Testis (tissue), 2 donors: Measurements from ENCODE around the gene TNXB.
"Not testable (repeated sequence)": the region's sequence is repeated elsewhere in the genome, so short reads cannot be mapped to it uniquely, and the experiment has no call there.

Experiments
- CTCF ChIP-seq, 3 experiments: fragments of 450-650 bp in 2 of 3; fragments of 200-600 bp in 1 of 3; sonication (generic) in 1 of 3; IDR thresholded peaks; one replicate each; pipeline ENCODE4 v1.5.1; 2016 to 2019; ENCODE audit warnings: antibody characterized with exemption in 3 of 3, mild to moderate bottlenecking in 2 of 3, moderate library complexity in 1 of 3
- POLR2A ChIP-seq: fragments of 450-650 bp; IDR thresholded peaks from one replicate; pipeline ENCODE4 v1.6.1; 2017; ENCODE audit warnings: antibody characterized with exemption, mild to moderate bottlenecking, moderate library complexity

DNA sequence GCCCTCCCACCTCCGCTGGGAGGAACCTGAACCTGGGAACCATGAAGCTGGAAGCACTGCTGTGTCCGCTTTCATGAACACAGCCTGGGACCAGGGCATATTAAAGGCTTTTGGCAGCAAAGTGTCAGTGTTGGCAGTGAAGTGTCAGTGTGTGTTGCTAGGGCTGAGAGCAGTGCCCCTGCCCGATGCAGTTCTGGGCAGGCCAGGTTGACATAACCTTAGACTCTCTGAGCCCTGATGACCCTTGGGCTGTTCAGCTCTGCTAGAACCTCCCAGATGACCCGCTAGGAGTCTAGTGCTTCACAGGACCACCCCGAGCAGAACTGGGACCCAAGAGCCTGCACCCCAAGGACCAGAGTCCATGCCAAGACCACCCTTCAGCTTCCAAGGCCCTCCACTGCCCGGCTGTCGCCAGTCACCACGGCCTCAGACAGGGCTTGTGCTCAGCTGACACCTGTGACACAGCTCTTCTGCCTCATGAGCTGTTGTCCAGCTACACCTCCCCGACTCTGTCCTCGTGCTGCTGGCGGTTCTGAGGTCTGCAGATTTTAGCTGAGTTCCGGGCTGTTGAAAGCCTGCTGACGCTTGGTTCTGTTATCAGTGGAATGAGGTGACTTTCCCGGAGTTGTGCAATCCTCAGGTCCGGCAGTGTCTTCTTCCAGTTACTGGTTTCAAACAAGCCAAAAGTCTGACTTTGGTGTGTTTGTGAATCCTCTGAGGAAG is 106.4 kb downstream of the TNXB start:
- not testable (repeated sequence) for TF ChIP-seq CTCF (IDR thresholded peaks at IDR 0.05); POLR2A
